GM12878 (cell line): ENCODE data around the gene ARL4C. TPM values are rescaled to one million over a fixed set of nuclear protein-coding genes. Genes with fewer than 3 reads are reported as not detected.
A peak's percentile ranks its signal among the peaks of the same experiment; 100 is the strongest.

Experiments used
- ATAC-seq: fragments of 200-7000 bp; cut with Tn5 transposase; 3 replicates; pipeline ENCODE4 v1.9.1; 2020; ENCODE audit warnings: mild to moderate bottlenecking, moderate library complexity
- BruUV-seq: library from RNA; stranded (reverse); fragments of 400-500 nt; replicated peaks from 2 replicates; lab custom pipeline; 2021; lab: Mats Ljungman, UMichigan
- CTCF ChIA-PET: fragments of 300-600 bp; sonication (Branson Sonifier 250); formaldehyde crosslinking; extraction: SDS; loops from one replicate; lab custom pipeline; 2021; ENCODE audit warnings: inconsistent platforms; lab: Yijun Ruan, JAX
- POLR2A ChIA-PET: fragments of 350-600 bp; formaldehyde crosslinking; extraction: SDS; loops from one replicate; lab custom pipeline; 2021; ENCODE audit warnings: inconsistent platforms; lab: Charles Lee
- RAD21 ChIA-PET: fragments of 300-600 bp; sonication (Branson Sonifier 250); formaldehyde crosslinking; loops from one replicate; lab custom pipeline; 2023; ENCODE audit warnings: antibody characterized with exemption; ENCODE audit not compliant: unreplicated experiment; lab: Charles Lee
- SMC1A ChIA-PET: fragments of 300-600 bp; sonication (Branson Sonifier 250); formaldehyde crosslinking; loops from one replicate; lab custom pipeline; 2023; ENCODE audit not compliant: unreplicated experiment, uncharacterized antibody; lab: Charles Lee
- DNase-seq: peaks from one replicate; pipeline ENCODE4 v3.0.0-alpha.2; 2011; ENCODE audit warnings: low read depth, low spot score
- FAIRE-seq: peaks from 3 replicates; lab custom pipeline; 2011; peaks lifted over from hg19 to GRCh38; lab: Jason Lieb, UNC
- H2AFZ ChIP-seq: 2 replicates; pipeline ENCODE4 v1.6.0; 2011; ENCODE audit warnings: low read depth, low read length, control low read depth; ENCODE audit not compliant: control insufficient read depth
- H3K27ac ChIP-seq: 2 replicates; pipeline ENCODE4 v1.5.1; 2011; ENCODE audit warnings: control low read depth; ENCODE audit not compliant: control insufficient read depth, insufficient read depth
- H3K27me3 ChIP-seq, 2 experiments: replicated peaks in 1 of 2; 2 replicates each; pipeline versions ENCODE4 v1.6.0 to v1.6.1; 2011; ENCODE audit warnings: low read length in 1 of 2; ENCODE audit not compliant: control insufficient read depth in 2 of 2, insufficient read depth in 2 of 2
- H3K36me3 ChIP-seq, 2 experiments: 2 replicates each; pipeline ENCODE4 v1.5.1; 2011; ENCODE audit warnings: low read length in 1 of 2; ENCODE audit not compliant: control insufficient read depth in 2 of 2, insufficient read depth in 2 of 2
- H3K4me1 ChIP-seq: 2 replicates; pipeline ENCODE4 v1.6.1; 2011; ENCODE audit warnings: mild to moderate bottlenecking, low read length, moderate library complexity, mixed read lengths; ENCODE audit not compliant: control insufficient read depth, insufficient read depth
- H3K4me2 ChIP-seq: 2 replicates; pipeline ENCODE4 v1.6.0; 2011; ENCODE audit warnings: control low read depth; ENCODE audit not compliant: control insufficient read depth, insufficient read depth
- H3K4me3 ChIP-seq: fragments of 200-600 bp; sonication (generic); 2 replicates; pipeline ENCODE4 v1.5.1; 2016
- H3K79me2 ChIP-seq: 2 replicates; pipeline ENCODE4 v1.6.0; 2011; ENCODE audit warnings: low read length; ENCODE audit not compliant: control insufficient read depth, insufficient read depth
- H3K9ac ChIP-seq: 2 replicates; pipeline ENCODE4 v1.8.0; 2011; ENCODE audit warnings: low read length, control low read depth, mixed read lengths; ENCODE audit not compliant: control insufficient read depth, insufficient read depth
- H3K9me3 ChIP-seq: replicated peaks from 3 replicates; pipeline ENCODE4 v1.5.1; 2011; ENCODE audit warnings: mild to moderate bottlenecking, low read length; ENCODE audit not compliant: control insufficient read depth, insufficient read depth
- H4K20me1 ChIP-seq: 2 replicates; pipeline ENCODE4 v1.6.0; 2011; ENCODE audit not compliant: control insufficient read depth, insufficient read depth
- BHLHE40 ChIP-seq, 2 experiments: fragments of 450-650 bp in 1 of 2; IDR thresholded peaks; 2 replicates each; pipeline ENCODE4 v1.6.1; 2011 to 2017; ENCODE audit warnings: low read depth in 2 of 2, borderline replicate concordance in 1 of 2, improper control_type of control experiment in 1 of 2, low read length in 1 of 2, mild to moderate bottlenecking in 1 of 2
- CHD4 ChIP-seq: fragments of 200-600 bp; sonication (generic); IDR thresholded peaks from 2 replicates; pipeline ENCODE4 v1.6.1; 2016; ENCODE audit warnings: mild to moderate bottlenecking
- CTCF ChIP-seq, 3 experiments: IDR thresholded peaks in 2 of 3; conservative IDR thresholded peaks in 1 of 3; 2 replicates each; pipeline ENCODE4 v1.5.1; 2011; ENCODE audit warnings: low read depth in 3 of 3, low read length in 3 of 3, mild to moderate bottlenecking in 3 of 3, control low read depth in 2 of 3, moderate library complexity in 2 of 3, inconsistent platforms in 1 of 3, mixed read lengths in 1 of 3; ENCODE audit not compliant: control insufficient read depth in 2 of 3, insufficient read depth in 1 of 3; ENCODE audit errors: extremely low read depth in 1 of 3
- EED ChIP-seq: sonication (generic); IDR thresholded peaks from 2 replicates; pipeline ENCODE4 v1.6.1; 2016; ENCODE audit warnings: antibody characterized with exemption, low read depth
- ETV6 ChIP-seq, 2 experiments: fragments of 450-650 bp in 1 of 2; IDR thresholded peaks in 1 of 2; conservative IDR thresholded peaks in 1 of 2; 2 replicates each; pipeline ENCODE4 v1.6.1; 2014; ENCODE audit warnings: antibody characterized with exemption in 1 of 2, borderline replicate concordance in 1 of 2, low read depth in 1 of 2, mild to moderate bottlenecking in 1 of 2, moderate library complexity in 1 of 2
- FOXM1 ChIP-seq: IDR thresholded peaks from 2 replicates; pipeline ENCODE4 v1.6.1; 2012; ENCODE audit warnings: low read depth, mild to moderate bottlenecking, inconsistent platforms, low read length, moderate library complexity
- GATAD2B ChIP-seq: fragments of 450-650 bp; conservative IDR thresholded peaks from 2 replicates; pipeline ENCODE4 v1.6.1; 2017; ENCODE audit warnings: low read depth, mild to moderate bottlenecking, moderate library complexity
- JUNB ChIP-seq: IDR thresholded peaks from 2 replicates; pipeline ENCODE4 v1.6.1; 2016; ENCODE audit warnings: antibody characterized with exemption, mild to moderate bottlenecking
- MEF2B ChIP-seq: fragments of 450-650 bp; IDR thresholded peaks from 2 replicates; pipeline ENCODE4 v1.6.1; 2018; ENCODE audit warnings: mild to moderate bottlenecking, moderate library complexity; ENCODE audit not compliant: partially characterized antibody, poor library complexity, severe bottlenecking
- NFXL1 ChIP-seq: fragments of 450-650 bp; IDR thresholded peaks from 2 replicates; pipeline ENCODE4 v1.6.1; 2017; ENCODE audit warnings: antibody characterized with exemption, mild to moderate bottlenecking, borderline replicate concordance
- POLR2A ChIP-seq: IDR thresholded peaks from 2 replicates; pipeline ENCODE4 v1.6.1; 2011; ENCODE audit warnings: low read depth, mild to moderate bottlenecking, low read length
- POLR2AphosphoS5 ChIP-seq: IDR thresholded peaks from 2 replicates; pipeline ENCODE4 v1.6.1; 2011; ENCODE audit warnings: mild to moderate bottlenecking, low read length, inconsistent platforms
- RUNX3 ChIP-seq: IDR thresholded peaks from 2 replicates; pipeline ENCODE4 v1.6.1; 2012; ENCODE audit warnings: low read length, inconsistent platforms
- SMAD1 ChIP-seq: fragments of 450-650 bp; IDR thresholded peaks from 2 replicates; pipeline ENCODE4 v1.6.1; 2018; ENCODE audit warnings: mild to moderate bottlenecking, low read depth; ENCODE audit not compliant: partially characterized antibody
- SMC3 ChIP-seq: IDR thresholded peaks from 2 replicates; pipeline ENCODE4 v1.6.1; 2011; ENCODE audit warnings: low read length, improper control_type of control experiment, borderline replicate concordance
- SUPT20H ChIP-seq: IDR thresholded peaks from 2 replicates; pipeline ENCODE4 v1.6.1; 2011; ENCODE audit warnings: low read depth, mild to moderate bottlenecking, low read length, moderate library complexity, borderline replicate concordance; ENCODE audit not compliant: control insufficient read depth
- WGBS: methylation state at CpG from one replicate; pipeline ENCODE4 v1.1.6; 2016; ENCODE audit warnings: low lambda C conversion rate; ENCODE audit not compliant: insufficient replicate concordance, insufficient coverage; ENCODE audit errors: missing lambda C conversion rate; 5-methylcytosine and 5-hydroxymethylcytosine counted together
- in situ Hi-C: fragments of 300-500 bp; cut with MboI; formaldehyde crosslinking; loops from 9 replicates; pipeline ENCODE4 v1.14.3; 2018; ENCODE audit warnings: mixed read lengths
- intact Hi-C: fragments of 100-400 bp; cut with micrococcal nuclease; formaldehyde crosslinking; loops from one replicate; pipeline ENCODE4 v1.14.2; 2022; ENCODE audit not compliant: unreplicated experiment
- polyA plus RNA-seq, 11 experiments: library from polyadenylated mRNA; depleted of rRNA in 4 of 11; unstranded in 6 of 11; stranded (reverse) in 5 of 11; fragments of >200 nt; fragmentation: Nextera tagmentation in 4 of 11; fragmentation: Illumina TruSeq in 1 of 11; extraction: Ambion mirVana in 4 of 11; extraction: Trizol in 1 of 11; gene quantifications; 1 replicate in 1 of 11; 2 replicates in 10 of 11; pipeline versions ENCODE4 v1.2.1 to v1.2.3, GENCODE V29; 2011 to 2016; ENCODE audit warnings: inconsistent platforms in 2 of 11, missing spikeins in 2 of 11, low read depth in 1 of 11
- total RNA-seq, 4 experiments: library from RNA; depleted of rRNA in 3 of 4; stranded (reverse); fragments of >200 nt in 3 of 4; fragmentation: Illumina TruSeq in 1 of 4; extraction: Trizol in 1 of 4; gene quantifications; 2 replicates each; pipeline versions ENCODE4 v1.2.1 to v1.2.3, GENCODE V29; 2013 to 2021

ARL4C gene
- total and polyA plus RNA-seq, 10 of the 15 experiments (the other 5 are each of a cell fraction or from before 2014, with no cell fraction given) = 0.03 to 0.72 (median 0.06) TPM; not detected in 4

DNA sequence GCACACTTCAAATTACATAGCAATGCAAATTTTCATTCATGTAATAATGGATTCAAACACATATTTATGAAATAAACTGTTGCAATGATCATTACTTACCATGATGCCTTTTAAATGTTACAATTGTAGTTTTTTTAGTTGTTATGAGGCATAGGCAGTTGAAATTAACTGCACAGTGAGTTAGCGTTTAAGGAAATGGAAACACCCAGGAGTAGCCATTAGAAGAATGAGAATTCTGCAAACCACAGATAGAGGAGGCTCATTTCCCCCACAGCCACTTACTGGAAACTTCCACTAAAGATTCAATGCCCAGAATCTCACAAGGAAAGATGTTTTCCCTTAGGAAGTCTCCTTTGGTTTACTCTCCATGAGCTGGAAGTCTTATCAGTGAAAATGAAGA lies 8.4 kb downstream of the ARL4C start:
- FAIRE-seq (no peak), DNase-seq (no peak), ATAC-seq (no peak)
- Histone ChIP-seq H3K27me3 (no peaks in the 10 kb centered on the region), H3K9ac (no peak overlapping the region), H3K9me3 (no peaks in the 10 kb centered on the region), H3K27ac (no peak overlapping the region), H3K4me2 (peak overlapping the region; percentile 19; the same call in 1 of the 2 replicates), H4K20me1 (no peaks in the 10 kb centered on the region), H3K36me3 (no peaks in the 10 kb centered on the region), H3K4me3 (no peak overlapping the region), H2AFZ (no peak overlapping the region), H3K4me1 (peaks cover 21% of the 10 kb centered on the region), H3K79me2 (no peaks in the 10 kb centered on the region)
- ChIA-PET POLR2A (no interaction called here), RAD21 (interaction anchor here (1.4 kb wide), 1 partner anchor 20 kb away, joined by 4 read pairs; no protein-coding TSS in a partner anchor), SMC1A (no interaction called here), CTCF (no interaction called here)
- WGBS = 83% methylated on average over 1 of the region's 1 CpG
- intact Hi-C loops = loop anchor here (2.0 kb wide), 1 partner anchor 42 kb away; no protein-coding TSS in a partner anchor
- no peak for TF ChIP-seq GATAD2B
- no peak for TF ChIP-seq RUNX3
- no TSS peak for BruUV-seq
- in situ Hi-C loops = loop anchor here (5.0 kb wide), 1 partner anchor 181 kb away; no protein-coding TSS in a partner anchor

DNA sequence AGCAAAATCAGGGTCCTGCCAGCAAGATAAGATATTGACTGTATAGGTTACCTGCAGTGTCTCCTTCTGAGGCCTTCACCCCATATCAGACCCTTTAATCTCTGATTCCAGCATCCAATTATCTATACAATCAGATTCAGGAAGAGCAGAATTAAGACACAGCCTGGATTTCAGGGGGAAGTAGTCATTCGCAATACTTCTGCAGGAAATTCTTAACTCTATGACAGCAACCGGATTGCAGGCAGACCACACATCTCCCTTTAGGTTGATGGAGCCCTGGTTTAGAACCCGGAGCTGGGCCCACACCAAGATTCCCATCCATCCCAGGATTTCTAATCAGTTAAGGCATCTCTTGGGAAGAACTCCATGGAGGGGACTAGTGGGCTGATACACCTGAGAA lies 9.5 kb downstream of the ARL4C start:
- SMC1A ChIA-PET = interaction anchor here (1.2 kb wide), 1 partner anchor 179 kb away, joined by 3 read pairs; no protein-coding TSS in a partner anchor
- in situ Hi-C loops = loop anchor here (5.0 kb wide), 1 partner anchor 180 kb away; no protein-coding TSS in a partner anchor
- intact Hi-C loops = no loop called here
- RAD21 ChIA-PET = no interaction called here
- DNase-seq (no peak), ATAC-seq (no peak), FAIRE-seq (no peak)
- Histone ChIP-seq H3K27ac (no peak overlapping the region), H4K20me1 (no peaks in the 10 kb centered on the region), H3K4me3 (no peak overlapping the region), H2AFZ (no peak overlapping the region), H3K4me2 (no peak overlapping the region), H3K9me3 (no peaks in the 10 kb centered on the region), H3K4me1 (peaks cover 24% of the 10 kb centered on the region), H3K27me3 (no peaks in the 10 kb centered on the region), H3K9ac (no peak overlapping the region), H3K79me2 (no peaks in the 10 kb centered on the region), H3K36me3 (no peaks in the 10 kb centered on the region)
- TF ChIP-seq POLR2AphosphoS5 (no peak), FOXM1 (no peak), NFXL1 (no peak), SMAD1 (no peak), GATAD2B (no peak), EED (no peak), MEF2B (no peak), CHD4 (no peak), JUNB (no peak), BHLHE40 (IDR thresholded peaks at IDR 0.05; ENCODE audit: borderline replicate concordance in 1 of 2, low read depth in 2 of 2, low read length in 1 of 2) (no peak), ETV6 (conservative IDR thresholded peaks at IDR 0.05 in 1 of 2, IDR thresholded peaks at IDR 0.05 in 1 of 2; ENCODE audit: borderline replicate concordance in 1 of 2, low read depth in 1 of 2) (no peak), SUPT20H (no peak), CTCF (IDR thresholded peaks at IDR 0.05 in 2 of 3, conservative IDR thresholded peaks at IDR 0.05 in 1 of 3; ENCODE audit: control insufficient read depth in 2 of 3, extremely low read depth in 1 of 3, insufficient read depth in 1 of 3, low read depth in 3 of 3, low read length in 3 of 3) (no peak), SMC3 (no peak), POLR2A (no peak)
- BruUV-seq = no TSS peak
- CTCF ChIA-PET = no interaction called here
- 96% methylated on average over 3 of the region's 3 CpGs for WGBS
- POLR2A ChIA-PET = no interaction called here
